ENCODE measurements around the gene H2BK1.

GRCh38 chr7:151251328-151251688, 41.0 kb upstream of the H2BK1 start:
- no peak for TF ChIP-seq CTCF (IDR thresholded peaks at IDR 0.05; ENCODE audit: low read depth, low read length)
- no peak for TF ChIP-seq POLR2A (IDR thresholded peaks at IDR 0.05; ENCODE audit: extremely low read depth, insufficient read length)
- no peak for TF ChIP-seq MYC (IDR thresholded peaks at IDR 0.05; ENCODE audit: low read depth, low read length)
- TF ChIP-seq MAX (IDR thresholded peaks at IDR 0.05; ENCODE audit: low read depth, low read length), result no peak
